Keratinocyte (primary cell): ENCODE measurements around the gene SRGN. TPM values are rescaled to one million over a fixed set of nuclear protein-coding genes. Genes with fewer than 3 reads are reported as not detected.

Experiments
- DNase-seq: peaks from one replicate; pipeline ENCODE4 v3.0.0-alpha.2; 2011; ENCODE audit warnings: low read depth, missing footprints, low spot score
- FAIRE-seq: peaks from 2 replicates; lab custom pipeline; 2011; peaks lifted over from hg19 to GRCh38; lab: Jason Lieb, UNC
- H2AFZ ChIP-seq: 2 replicates; pipeline ENCODE4 v1.6.0; 2012; ENCODE audit warnings: low read length, control low read depth, inconsistent platforms; ENCODE audit not compliant: control insufficient read depth
- H3K27ac ChIP-seq: 2 replicates; pipeline ENCODE4 v1.5.1; 2011; ENCODE audit warnings: low read length; ENCODE audit not compliant: control insufficient read depth, insufficient read depth
- H3K27me3 ChIP-seq: 3 replicates; pipeline ENCODE4 v1.6.0; 2011; ENCODE audit warnings: low read length; ENCODE audit not compliant: control insufficient read depth, insufficient read depth; ENCODE audit errors: extremely low read depth
- H3K36me3 ChIP-seq, 2 experiments: 2 replicates in 1 of 2; 3 replicates in 1 of 2; pipeline ENCODE4 v1.5.1; 2011; ENCODE audit warnings: low read length in 2 of 2, mild to moderate bottlenecking in 1 of 2; ENCODE audit not compliant: control insufficient read depth in 2 of 2, insufficient read depth in 2 of 2; ENCODE audit errors: extremely low read depth in 1 of 2
- H3K4me1 ChIP-seq: 3 replicates; pipeline ENCODE4 v1.5.1; 2011; ENCODE audit warnings: low read length; ENCODE audit not compliant: control insufficient read depth, insufficient read depth; ENCODE audit errors: extremely low read depth
- H3K4me2 ChIP-seq: 3 replicates; pipeline ENCODE4 v1.6.0; 2011; ENCODE audit warnings: low read depth, low read length; ENCODE audit not compliant: control insufficient read depth, insufficient read depth; ENCODE audit errors: extremely low read depth
- H3K4me3 ChIP-seq, 3 experiments: fragments of 200-600 bp in 1 of 3; sonication (generic) in 1 of 3; 2 replicates in 2 of 3; 3 replicates in 1 of 3; pipeline ENCODE4 v1.5.1; 2011 to 2016; ENCODE audit warnings: low read length in 3 of 3, mild to moderate bottlenecking in 3 of 3, control low read depth in 2 of 3, inconsistent platforms in 1 of 3, low read depth in 1 of 3, mixed read lengths in 1 of 3, mixed run types in 1 of 3, moderate library complexity in 1 of 3; ENCODE audit not compliant: control insufficient read depth in 2 of 3, insufficient read depth in 2 of 3; ENCODE audit errors: extremely low read depth in 1 of 3
- H3K79me2 ChIP-seq: 2 replicates; pipeline ENCODE4 v1.6.0; 2012; ENCODE audit warnings: low read length; ENCODE audit not compliant: control insufficient read depth, insufficient read depth
- H3K9ac ChIP-seq: 3 replicates; pipeline ENCODE4 v1.6.0; 2011; ENCODE audit warnings: low read length; ENCODE audit not compliant: control insufficient read depth, insufficient read depth; ENCODE audit errors: extremely low read depth
- H3K9me1 ChIP-seq: 3 replicates; pipeline ENCODE4 v1.6.0; 2011; ENCODE audit warnings: low read length; ENCODE audit not compliant: control insufficient read depth, insufficient read depth; ENCODE audit errors: extremely low read depth
- H3K9me3 ChIP-seq: 2 replicates; pipeline ENCODE4 v1.5.1; 2012; ENCODE audit warnings: low read depth, low read length; ENCODE audit not compliant: control insufficient read depth
- H4K20me1 ChIP-seq: 3 replicates; pipeline ENCODE4 v1.6.0; 2011; ENCODE audit warnings: low read length; ENCODE audit not compliant: control insufficient read depth, insufficient read depth; ENCODE audit errors: extremely low read depth
- CTCF ChIP-seq, 3 experiments: IDR thresholded peaks in 1 of 3; conservative IDR thresholded peaks in 1 of 3; optimal IDR thresholded peaks in 1 of 3; 2 replicates in 2 of 3; 3 replicates in 1 of 3; pipeline versions ENCODE3 to v1.5.1; 2011; ENCODE audit warnings: low read length in 3 of 3, mild to moderate bottlenecking in 3 of 3, moderate library complexity in 2 of 3, control low read depth in 1 of 3, inconsistent platforms in 1 of 3; ENCODE audit not compliant: insufficient read depth in 2 of 3; ENCODE audit errors: extremely low read depth in 1 of 3
- EZH2 ChIP-seq: IDR thresholded peaks from one replicate; pipeline ENCODE4 v1.6.1; 2012; ENCODE audit warnings: inconsistent platforms, mild to moderate bottlenecking, low read length, moderate library complexity
- dilution Hi-C: fragments of 300-500 bp; cut with MboI; formaldehyde crosslinking; loops from one replicate; pipeline ENCODE4 v1.7.0; 2020; ENCODE audit warnings: low sequenced_read_pairs; ENCODE audit not compliant: extremely low pct_ligation_motif_present
- polyA plus RNA-seq, 5 experiments: library from polyadenylated mRNA; depleted of rRNA in 3 of 5; stranded (reverse) in 3 of 5; stranded (forward) in 1 of 5; unstranded in 1 of 5; fragments of >200 nt; gene quantifications; 1 replicate in 1 of 5; 2 replicates in 3 of 5; 3 replicates in 1 of 5; pipeline versions ENCODE4 v1.2.1 to v1.2.3, GENCODE V29; 2011 to 2012; ENCODE audit warnings: missing spikeins in 2 of 5, low read depth in 1 of 5, low replicate concordance in 1 of 5

SRGN gene
- polyA plus RNA-seq, 1 donor (not counting 4 experiments of a cell fraction or from before 2014, with no cell fraction given), result 2.1 TPM

GRCh38 chr10:69086001-69086509 lies 1.8 kb upstream of the SRGN start:
- no peak for TF ChIP-seq CTCF (optimal IDR thresholded peaks at IDR 0.05 in 1 of 3, IDR thresholded peaks at IDR 0.05 in 1 of 3, conservative IDR thresholded peaks at IDR 0.05 in 1 of 3; ENCODE audit: extremely low read depth in 1 of 3, insufficient read depth in 2 of 3, low read length in 3 of 3)
- DNase-seq (no peak), FAIRE-seq (no peak)
- dilution Hi-C loops, result no loop called here
- Histone ChIP-seq H3K9me1 (no peaks in the 10 kb centered on the region), H3K36me3 (no peaks in the 10 kb centered on the region), H3K9me3 (no peaks in the 10 kb centered on the region), H4K20me1 (no peaks in the 10 kb centered on the region), H2AFZ (peak overlapping the region; percentile 43), H3K27ac (no peak overlapping the region), H3K79me2 (no peaks in the 10 kb centered on the region), H3K4me1 (no peaks in the 10 kb centered on the region), H3K4me2 (no peak overlapping the region), H3K4me3 (no peak overlapping the region), H3K9ac (no peak overlapping the region), H3K27me3 (no peaks in the 10 kb centered on the region)

- Histone ChIP-seq H3K27me3 (no peaks in the 10 kb centered on the region), H3K9me3 (no peaks in the 10 kb centered on the region), H3K27ac (no peak overlapping the region), H3K4me2 (no peak overlapping the region), H3K4me3 (no peak overlapping the region), H3K9ac (no peak overlapping the region), H3K4me1 (no peaks in the 10 kb centered on the region), H2AFZ (no peak overlapping the region), H3K79me2 (no peaks in the 10 kb centered on the region), H3K9me1 (no peaks in the 10 kb centered on the region), H3K36me3 (no peaks in the 10 kb centered on the region), H4K20me1 (no peaks in the 10 kb centered on the region)
- DNase-seq (no peak), FAIRE-seq (no peak)
- TF ChIP-seq CTCF (optimal IDR thresholded peaks at IDR 0.05 in 1 of 3, IDR thresholded peaks at IDR 0.05 in 1 of 3, conservative IDR thresholded peaks at IDR 0.05 in 1 of 3; ENCODE audit: extremely low read depth in 1 of 3, insufficient read depth in 2 of 3, low read length in 3 of 3) (no peak), EZH2 (no peak)
- dilution Hi-C loops, result no loop called here
These were observed 517 bp downstream of the SRGN start for GRCh38 chr10:69088471-69088769.
